MCF 10A (cell line): ENCODE results near the gene NLGN4Y. TPM values are rescaled to one million over a fixed set of nuclear protein-coding genes. Genes with fewer than 3 reads are reported as not detected.

ENCODE experiments used
- Bru-seq: library from RNA; stranded (reverse); fragments of 400-500 nt; gene quantifications from one replicate; lab custom pipeline; 2021; lab: Mats Ljungman, UMichigan
- BruChase-seq, 2 experiments: library from RNA; stranded (reverse); fragments of 400-500 nt; gene quantifications; one replicate each; lab custom pipeline; 2021; lab: Mats Ljungman, UMichigan
- BruUV-seq: library from RNA; stranded (reverse); fragments of 400-500 nt; replicated peaks from 2 replicates; lab custom pipeline; 2021; lab: Mats Ljungman, UMichigan
- CTCF ChIA-PET: fragments of 300-600 bp; sonication (Branson Sonifier 250); formaldehyde crosslinking; extraction: SDS; loops from one replicate; lab custom pipeline; 2021; ENCODE audit warnings: antibody characterized with exemption, inconsistent platforms; lab: Yijun Ruan, JAX
- POLR2A ChIA-PET: fragments of 300-600, 350-650 bp; sonication (Branson Sonifier 250); formaldehyde crosslinking; extraction: SDS; loops from one replicate; lab custom pipeline; 2020; ENCODE audit warnings: antibody characterized with exemption, inconsistent platforms; lab: Yijun Ruan, JAX
- DNase-seq: peaks from one replicate; pipeline ENCODE4 v3.0.0-alpha.2; 2018; ENCODE audit not compliant: unreplicated experiment
- H3K27ac Mint-ChIP-seq: one replicate; pipeline ENCODE4 v1.8.0; 2022; ENCODE audit warnings: mild to moderate bottlenecking, low read depth, mixed read lengths; ENCODE audit not compliant: unreplicated experiment
- H3K27me3 Mint-ChIP-seq: one replicate; pipeline ENCODE4 v1.8.0; 2022; ENCODE audit warnings: mixed read lengths; ENCODE audit not compliant: insufficient read depth, unreplicated experiment
- H3K36me3 Mint-ChIP-seq: one replicate; pipeline ENCODE4 v1.8.0; 2022; ENCODE audit warnings: mild to moderate bottlenecking, moderate library complexity, mixed read lengths; ENCODE audit not compliant: insufficient read depth, unreplicated experiment
- H3K4me1 Mint-ChIP-seq: one replicate; pipeline ENCODE4 v1.8.0; 2022; ENCODE audit warnings: mixed read lengths; ENCODE audit not compliant: insufficient read depth, unreplicated experiment
- H3K4me3 Mint-ChIP-seq: one replicate; pipeline ENCODE4 v1.8.0; 2022; ENCODE audit warnings: mild to moderate bottlenecking, moderate library complexity, mixed read lengths; ENCODE audit not compliant: unreplicated experiment
- H3K9me3 Mint-ChIP-seq: one replicate; pipeline ENCODE4 v1.8.0; 2022; ENCODE audit warnings: mixed read lengths; ENCODE audit not compliant: unreplicated experiment
- CTCF ChIP-seq: fragments of 200-600 bp; IDR thresholded peaks from one replicate; pipeline ENCODE4 v1.8.0; 2022; ENCODE audit warnings: antibody characterized with exemption, mild to moderate bottlenecking; ENCODE audit not compliant: unreplicated experiment
- intact Hi-C: fragments of 100-400 bp; cut with micrococcal nuclease; formaldehyde crosslinking; loops from 2 replicates; pipeline ENCODE4 v1.14.1; 2022
- long read RNA-seq: library from polyadenylated mRNA; stranded (forward); transcript quantifications from one replicate; pipeline ENCODE4 v2.0.0, GENCODE V29; 2022
- total RNA-seq: library from RNA; stranded (reverse); gene quantifications from 2 replicates; pipeline ENCODE4 v1.2.3, GENCODE V29; 2022

NLGN4Y gene
- total RNA-seq (not detected in 2 replicates), Bru-seq, nascent RNA (not detected), BruChase-seq, experiment 1, labeled RNA remaining after a 6-hour chase (not detected), BruChase-seq, experiment 2, labeled RNA remaining after a 2-hour chase (percentile 0 among the genes with signal in this experiment)
- long read RNA-seq, result 0 reads

- CTCF ChIA-PET, result no interaction called here
Observed at GRCh38 chrY:14524272-14525231, at the start of gene NLGN4Y. NLGN4Y (plus strand) TSS chrY:14524529; CDS start chrY:14622120, 97,591 bp downstream.

GRCh38 chrY:14485935-14486334 lies 38.4 kb upstream of the NLGN4Y start:
- Mint-ChIP-seq H3K4me3 (no peak overlapping the region), H3K4me1 (no peaks in the 10 kb centered on the region), H3K27ac (no peak overlapping the region), H3K9me3 (no peaks in the 10 kb centered on the region), H3K36me3 (no peaks in the 10 kb centered on the region), H3K27me3 (no peaks in the 10 kb centered on the region)
- CTCF ChIA-PET, result no interaction called here
- POLR2A ChIA-PET, result no interaction called here
- no peak for DNase-seq
- TF ChIP-seq CTCF, result no peak
- intact Hi-C loops, result no loop called here
- no TSS peak for BruUV-seq

More at GRCh38 chrY:14524272-14525231, at the start of gene NLGN4Y:
- intact Hi-C loops, result no loop called here
- no TSS peak for BruUV-seq
- Mint-ChIP-seq H3K27me3 (no peaks in the 10 kb centered on the region), H3K9me3 (no peaks in the 10 kb centered on the region), H3K27ac (no peak within 1 kb of the TSS), H3K4me1 (no peaks in the 10 kb centered on the region), H3K36me3 (no peaks in the 10 kb centered on the region), H3K4me3 (no peak within 1 kb of the TSS)
- DNase-seq, result no peak
- POLR2A ChIA-PET, result no interaction called here
- no peak for TF ChIP-seq CTCF

GRCh38 chrY:14490226-14490625 lies 34.1 kb upstream of the NLGN4Y start:
- intact Hi-C loops, result no loop called here
- Mint-ChIP-seq H3K9me3 (no peaks in the 10 kb centered on the region), H3K27ac (no peak overlapping the region), H3K36me3 (no peaks in the 10 kb centered on the region), H3K27me3 (no peaks in the 10 kb centered on the region), H3K4me3 (no peak overlapping the region), H3K4me1 (no peaks in the 10 kb centered on the region)
- ChIA-PET CTCF (no interaction called here), POLR2A (no interaction called here)
- no peak for DNase-seq
- TF ChIP-seq CTCF, result no peak
- BruUV-seq, result no TSS peak

GRCh38 chrY:14498071-14498470 lies 26.3 kb upstream of the NLGN4Y start:
- no TSS peak for BruUV-seq
- no peak for DNase-seq
- Mint-ChIP-seq H3K4me3 (no peak overlapping the region), H3K27me3 (no peaks in the 10 kb centered on the region), H3K9me3 (no peaks in the 10 kb centered on the region), H3K4me1 (no peaks in the 10 kb centered on the region), H3K27ac (no peak overlapping the region), H3K36me3 (no peaks in the 10 kb centered on the region)
- ChIA-PET POLR2A (no interaction called here), CTCF (no interaction called here)
- TF ChIP-seq CTCF, result no peak
- intact Hi-C loops, result no loop called here
